ENCODE results near the gene GALNT18.

GALNT18 gene

GRCh38 chr11:11501546-11502262 is 120.1 kb downstream of the GALNT18 start:
- DNase-seq = no peak

DNA sequence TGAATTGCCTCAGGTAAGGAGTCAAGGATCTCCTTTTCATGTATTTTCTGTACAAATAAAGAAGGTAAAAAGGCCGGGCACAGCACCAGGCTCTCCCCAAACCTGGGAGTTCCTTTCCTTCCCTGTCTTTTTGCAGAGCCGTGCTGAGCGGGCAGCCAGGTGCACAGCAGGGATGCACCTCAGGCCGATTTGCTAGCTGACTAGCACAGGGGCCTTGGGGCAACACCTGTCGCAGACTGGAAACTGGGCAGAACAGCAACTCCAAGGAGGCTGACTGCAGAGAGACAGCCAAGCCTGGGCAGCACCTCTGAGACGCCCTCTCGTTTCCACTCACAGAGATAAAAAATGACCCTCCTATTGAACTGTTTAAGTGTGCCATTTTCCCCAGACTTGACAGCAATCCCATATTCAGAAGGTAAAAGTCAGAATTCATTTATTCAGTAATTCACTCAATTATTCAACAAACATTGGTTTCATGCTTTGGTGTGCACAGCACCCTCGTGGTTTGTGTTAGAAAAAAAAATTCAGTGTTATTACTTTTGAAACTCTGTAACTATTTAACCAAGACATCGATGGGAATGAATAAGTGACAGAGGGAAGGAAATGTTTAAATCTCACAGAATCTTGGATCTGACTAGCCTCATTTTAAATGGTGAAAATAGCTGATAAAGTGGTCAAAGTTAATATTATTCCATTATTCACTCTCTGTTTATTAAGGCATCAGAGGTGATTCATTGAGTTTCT is 120.9 kb downstream of the GALNT18 start:
- DNase-seq = no peak

DNA sequence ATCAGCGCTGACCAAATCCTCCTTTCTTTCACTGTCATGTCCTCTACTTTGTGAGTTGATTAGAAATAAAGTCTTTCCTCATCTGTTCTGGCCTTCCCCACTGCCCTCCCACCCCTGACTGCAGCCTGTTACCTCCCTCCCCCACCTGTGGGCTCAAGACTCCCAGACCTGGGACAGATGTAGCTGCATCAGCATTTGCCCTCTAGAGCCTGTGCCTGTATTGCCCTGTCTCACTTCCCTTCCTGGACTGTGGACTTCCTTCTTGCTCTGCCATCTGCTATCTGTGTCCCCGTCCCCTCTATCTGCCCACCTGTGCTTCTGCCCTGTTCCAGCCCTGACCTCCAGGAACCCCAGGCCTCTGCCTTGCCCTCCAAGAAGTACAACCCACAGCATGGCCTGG is 122.5 kb downstream of the GALNT18 start:
- no peak for DNase-seq

DNA sequence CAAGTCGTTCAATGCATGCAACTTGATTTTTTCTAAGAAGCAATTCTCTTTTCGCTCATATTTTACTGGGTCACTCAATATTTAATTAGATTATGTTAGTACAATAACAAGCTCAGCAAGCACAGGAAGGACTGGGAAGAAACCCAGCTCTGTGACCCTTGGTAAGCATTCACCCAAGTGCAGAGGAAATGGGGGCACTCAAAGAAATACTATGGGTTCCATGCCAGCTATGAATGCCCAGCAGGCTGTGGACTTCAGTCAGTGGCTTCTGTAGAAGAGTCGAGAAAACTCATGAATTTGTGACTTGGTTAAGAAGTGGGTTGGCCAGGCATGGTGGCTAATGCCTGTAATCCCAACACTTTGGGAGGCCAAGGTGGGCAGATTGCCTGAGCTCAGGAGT is 123.6 kb downstream of the GALNT18 start:
- DNase-seq = peak in 14 of 51 donors; percentile 8 to 45 (median 22)

- no peak for DNase-seq
These were observed 124.9 kb downstream of the GALNT18 start for GRCh38 chr11:11496879-11497278.

- no peak for DNase-seq
These were observed 127.5 kb downstream of the GALNT18 start for GRCh38 chr11:11494348-11494747.

GRCh38 chr11:11493698-11494097 is 128.1 kb downstream of the GALNT18 start:
- DNase-seq = peak in 1 of 51 donors; percentile 13

DNA sequence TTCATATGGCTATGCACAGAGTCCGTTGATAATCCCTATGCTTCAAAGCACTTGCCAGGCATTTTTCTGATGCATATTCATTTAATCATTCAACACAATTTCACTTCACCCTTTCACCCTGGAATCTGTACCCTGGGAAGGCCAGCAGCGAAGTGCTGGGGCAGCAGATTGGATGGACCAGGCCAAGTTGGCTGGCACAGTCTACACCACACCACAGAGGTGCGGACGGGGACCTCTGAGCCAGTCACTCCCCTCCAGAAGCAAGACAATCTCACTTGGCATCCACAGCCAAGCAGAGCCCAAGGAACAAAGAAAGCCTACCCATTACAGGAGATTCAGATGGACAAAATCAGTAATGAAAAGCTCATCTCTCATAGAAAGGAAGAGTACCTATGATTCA is 130.2 kb downstream of the GALNT18 start:
- DNase-seq = no peak

- no peak for DNase-seq
These were observed 130.8 kb downstream of the GALNT18 start for GRCh38 chr11:11491014-11491413.

GRCh38 chr11:11486423-11486822 is 135.4 kb downstream of the GALNT18 start:
- no peak for DNase-seq

DNA sequence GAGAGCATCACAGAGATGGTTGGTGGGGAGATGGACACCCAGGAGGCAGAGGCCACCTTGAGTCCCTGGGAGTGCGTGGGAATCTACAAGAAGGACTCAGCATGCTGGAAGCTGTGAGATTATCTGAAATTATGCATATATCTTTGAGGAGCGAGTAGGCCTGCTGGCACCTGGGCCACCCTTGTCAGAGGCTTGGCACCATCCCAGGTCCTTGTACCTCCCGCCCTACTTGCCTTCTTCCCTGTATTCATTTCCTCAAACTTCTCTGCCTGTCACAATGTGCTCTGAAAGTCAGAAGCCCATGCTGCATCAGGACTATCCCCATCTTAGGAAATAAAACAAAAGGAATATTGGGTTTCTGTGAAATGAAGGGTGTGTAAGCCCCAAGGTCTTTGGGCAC is 135.8 kb downstream of the GALNT18 start:
- DNase-seq = no peak

- peak in 1 of 51 donors; percentile 26 for DNase-seq
These were observed 138.2 kb downstream of the GALNT18 start for GRCh38 chr11:11483627-11484026.

DNA sequence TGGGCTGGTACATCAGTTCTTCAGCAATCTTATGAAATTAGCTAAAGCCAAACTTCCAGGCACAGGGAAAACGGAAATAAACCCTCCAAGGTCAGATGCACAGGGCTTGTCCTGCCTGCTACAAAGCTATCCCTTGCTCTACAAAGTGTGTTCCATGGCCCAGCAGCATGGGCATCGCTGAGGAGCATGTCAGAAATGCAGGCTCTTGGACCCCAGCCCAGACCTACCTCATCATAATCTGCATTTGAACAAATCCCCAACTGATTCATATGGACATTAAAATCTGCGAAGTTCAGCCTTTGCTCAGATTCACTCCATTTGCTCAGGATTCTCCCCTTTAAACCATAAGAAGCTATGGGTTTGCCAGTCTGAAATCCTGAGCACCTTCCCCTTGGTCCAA is 139.1 kb downstream of the GALNT18 start:
- DNase-seq = no peak

GRCh38 chr11:11481371-11481770 is 140.4 kb downstream of the GALNT18 start:
- DNase-seq = no peak

DNA sequence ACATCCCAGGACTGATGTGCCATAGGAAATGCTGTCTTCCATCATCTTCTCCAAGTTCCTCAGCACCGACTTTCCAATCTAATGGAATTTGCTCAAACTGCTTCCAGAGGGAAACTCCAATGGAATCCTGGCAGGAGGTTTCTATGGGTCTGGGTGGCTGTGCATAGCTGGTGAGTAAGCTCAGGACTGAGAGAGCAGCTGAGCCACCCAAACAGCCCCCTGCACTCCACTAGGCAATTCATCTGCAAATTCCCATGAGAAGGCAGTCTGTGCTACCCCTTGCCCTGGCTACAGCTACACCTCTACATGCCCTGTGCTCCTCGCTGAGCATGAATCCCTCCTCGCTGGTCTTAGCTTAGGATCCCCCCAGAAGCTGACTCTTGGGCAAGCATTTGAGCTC is 140.8 kb downstream of the GALNT18 start:
- no peak for DNase-seq

- no peak for DNase-seq
These were observed 143.1 kb downstream of the GALNT18 start for GRCh38 chr11:11478687-11479086.

GRCh38 chr11:11477695-11478420 is 143.9 kb downstream of the GALNT18 start:
- no peak for DNase-seq

- DNase-seq = peak in 26 of 51 donors; percentile 10 to 70 (median 39)
These were observed 144.7 kb downstream of the GALNT18 start for GRCh38 chr11:11476971-11477645.

- DNase-seq = no peak
These were observed 145.3 kb downstream of the GALNT18 start for GRCh38 chr11:11476499-11476898.

- no peak for DNase-seq
These were observed 149.7 kb downstream of the GALNT18 start for GRCh38 chr11:11472106-11472505.

GRCh38 chr11:11471201-11471600 is 150.6 kb downstream of the GALNT18 start:
- DNase-seq = no peak

- DNase-seq = peak in 1 of 51 donors; percentile 17
These were observed 152.9 kb downstream of the GALNT18 start for GRCh38 chr11:11468954-11469353.
